Liver (tissue), 9 donors: ENCODE data around the gene ZNF664. TPM values are rescaled to one million over a fixed set of nuclear protein-coding genes. Genes with fewer than 3 reads are reported as not detected.

Experiments
- DNase-seq: peaks from one replicate; pipeline ENCODE4 v3.0.0-alpha.2; 2017; ENCODE audit warnings: low spot score
- H3K27ac ChIP-seq, 2 donors: one replicate each; pipeline ENCODE4 v1.7.0; 2013; ENCODE audit warnings: inconsistent platforms in 2 of 2, low read length in 2 of 2, control low read depth in 1 of 2, low read depth in 1 of 2, mild to moderate bottlenecking in 1 of 2
- H3K27me3 ChIP-seq, 4 donors: one replicate each; pipeline versions ENCODE4 v1.6.1 to v1.7.0; 2013; ENCODE audit warnings: low read length in 3 of 4, inconsistent platforms in 1 of 4, mild to moderate bottlenecking in 1 of 4, moderate library complexity in 1 of 4; ENCODE audit not compliant: control insufficient read depth in 4 of 4, insufficient read depth in 4 of 4
- H3K36me3 ChIP-seq, 4 donors: one replicate each; pipeline versions ENCODE4 v1.6.1 to v1.7.0; 2013; ENCODE audit warnings: low read length in 3 of 4, mild to moderate bottlenecking in 3 of 4, low read depth in 1 of 4, moderate library complexity in 1 of 4; ENCODE audit not compliant: control insufficient read depth in 4 of 4, insufficient read depth in 3 of 4
- H3K4me1 ChIP-seq, 4 donors: one replicate each; pipeline versions ENCODE4 v1.6.1 to v1.7.0; 2013; ENCODE audit warnings: low read length in 3 of 4, mild to moderate bottlenecking in 3 of 4, moderate library complexity in 1 of 4; ENCODE audit not compliant: control insufficient read depth in 4 of 4, insufficient read depth in 4 of 4
- H3K4me3 ChIP-seq, 3 donors: one replicate each; pipeline versions ENCODE4 v1.6.1 to v1.7.0; 2013; ENCODE audit warnings: low read length in 3 of 3, control low read depth in 1 of 3, low read depth in 1 of 3, mild to moderate bottlenecking in 1 of 3
- H3K9ac ChIP-seq, 2 donors: one replicate each; pipeline ENCODE4 v1.7.0; 2013; ENCODE audit warnings: low read length in 2 of 2, mild to moderate bottlenecking in 2 of 2, moderate library complexity in 2 of 2, control low read depth in 1 of 2, low read depth in 1 of 2
- H3K9me3 ChIP-seq, 4 donors: one replicate each; pipeline versions ENCODE4 v1.6.1 to v1.7.0; 2013; ENCODE audit warnings: low read length in 3 of 4; ENCODE audit not compliant: control insufficient read depth in 4 of 4
- EGR1 ChIP-seq, 2 donors: IDR thresholded peaks; 2 replicates each; pipeline ENCODE4 v1.6.1; 2016 to 2018; ENCODE audit warnings: antibody characterized with exemption in 2 of 2, low read depth in 2 of 2
- FOXA1 ChIP-seq: IDR thresholded peaks from 2 replicates; pipeline ENCODE4 v1.6.1; 2016; ENCODE audit warnings: antibody characterized with exemption
- FOXA2 ChIP-seq: IDR thresholded peaks from 2 replicates; pipeline ENCODE4 v1.6.1; 2016; ENCODE audit warnings: antibody characterized with exemption
- GABPA ChIP-seq, 2 donors: IDR thresholded peaks in 1 of 2; conservative IDR thresholded peaks in 1 of 2; 2 replicates each; pipeline ENCODE4 v1.6.1; 2016; ENCODE audit warnings: antibody characterized with exemption in 2 of 2, mild to moderate bottlenecking in 1 of 2, moderate library complexity in 1 of 2
- HNF4A ChIP-seq, 2 donors: conservative IDR thresholded peaks; 2 replicates each; pipeline ENCODE4 v1.6.1; 2016; ENCODE audit warnings: antibody characterized with exemption in 2 of 2, mild to moderate bottlenecking in 2 of 2
- HNF4G ChIP-seq: IDR thresholded peaks from 2 replicates; pipeline ENCODE4 v1.6.1; 2016; ENCODE audit warnings: antibody characterized with exemption
- JUND ChIP-seq, 2 donors: IDR thresholded peaks; 2 replicates each; pipeline ENCODE4 v1.6.1; 2016; ENCODE audit warnings: antibody characterized with exemption in 2 of 2
- NR2F2 ChIP-seq: IDR thresholded peaks from 2 replicates; pipeline ENCODE4 v1.6.1; 2016; ENCODE audit warnings: antibody characterized with exemption
- RAD21 ChIP-seq, 2 donors: IDR thresholded peaks; 2 replicates each; pipeline ENCODE4 v1.6.1; 2016; ENCODE audit warnings: antibody characterized with exemption in 2 of 2, mild to moderate bottlenecking in 2 of 2
- RXRA ChIP-seq, 2 donors: IDR thresholded peaks; 2 replicates each; pipeline ENCODE4 v1.6.1; 2017 to 2018; ENCODE audit warnings: antibody characterized with exemption in 2 of 2, mild to moderate bottlenecking in 1 of 2
- SP1 ChIP-seq: IDR thresholded peaks from 2 replicates; pipeline ENCODE4 v1.6.1; 2018; ENCODE audit warnings: antibody characterized with exemption, mild to moderate bottlenecking
- TAF1 ChIP-seq: conservative IDR thresholded peaks from 2 replicates; pipeline ENCODE4 v1.6.1; 2016; ENCODE audit warnings: antibody characterized with exemption, mild to moderate bottlenecking
- YY1 ChIP-seq: IDR thresholded peaks from 2 replicates; pipeline ENCODE4 v1.6.1; 2016; ENCODE audit warnings: antibody characterized with exemption, mild to moderate bottlenecking
- WGBS: extraction: QIAGEN DNeasy Blood & Tissue Kit; methylation state at CpG from one replicate; pipeline ENCODE4 v1.1.7; 2013; 5-methylcytosine and 5-hydroxymethylcytosine counted together
- polyA plus RNA-seq, 2 donors: library from polyadenylated mRNA; stranded (reverse) in 1 of 2; unstranded in 1 of 2; fragments of 200-250 nt in 1 of 2; fragments of >200 nt in 1 of 2; fragmentation: Nextera tagmentation in 1 of 2; extraction: Ambion mirVana in 1 of 2; gene quantifications; one replicate each; pipeline versions ENCODE4 v1.2.1 to v1.2.3, GENCODE V29; 2013 to 2015
- total RNA-seq, 2 donors: library from RNA; depleted of rRNA; stranded (reverse); fragments of >200 nt; gene quantifications; one replicate each; pipeline ENCODE4 v1.2.3, GENCODE V29; 2014
- TF ChIP-seq, protein P1 (sequence below): IDR thresholded peaks from 2 replicates; pipeline ENCODE4 v1.6.1; 2016; ENCODE audit warnings: antibody characterized with exemption
- TF ChIP-seq, protein P2 (sequence below): fragments of 150-350 bp; IDR thresholded peaks from 2 replicates; pipeline ENCODE4 v1.5.1; 2017; ENCODE audit warnings: improper control_type of control experiment, low read depth, low read length; ENCODE audit not compliant: missing input control
- TF ChIP-seq, protein P3 (sequence below): IDR thresholded peaks from 2 replicates; pipeline ENCODE4 v1.6.1; 2016; ENCODE audit warnings: antibody characterized with exemption, mild to moderate bottlenecking
- TF ChIP-seq, protein P4 (sequence below): IDR thresholded peaks from 2 replicates; pipeline ENCODE4 v1.6.1; 2016; ENCODE audit warnings: antibody characterized with exemption
- donor health status: healthy.
- donor health status: healthy.
- donor health status: healthy.
- donor health status: healthy.
- donor health status: healthy.

ZNF664 gene
- total and polyA plus RNA-seq, 4 donors: 7.2 to 40.3 (median 29.6) TPM

DNA sequence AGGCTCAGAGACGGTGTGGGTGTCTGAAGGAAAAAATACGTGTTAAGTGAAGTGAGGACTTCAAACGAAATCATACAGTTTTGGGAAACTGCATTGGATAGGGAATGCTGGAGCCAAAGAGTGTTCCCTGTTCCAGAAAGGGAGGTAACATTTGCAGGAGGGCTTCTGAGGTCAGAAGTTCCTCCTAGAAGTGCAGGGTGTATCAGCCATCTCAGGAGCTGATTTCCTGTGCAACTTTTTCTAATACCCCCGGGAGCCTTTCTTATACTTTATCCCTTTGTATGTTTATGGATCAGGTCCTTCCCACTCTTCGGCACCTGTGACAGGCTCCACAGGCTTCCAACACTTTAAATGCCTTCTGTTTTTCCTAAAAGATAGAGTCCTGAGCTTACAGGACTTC, 24.9 kb downstream of the ZNF664 start:
- TF ChIP-seq, protein P1, sequence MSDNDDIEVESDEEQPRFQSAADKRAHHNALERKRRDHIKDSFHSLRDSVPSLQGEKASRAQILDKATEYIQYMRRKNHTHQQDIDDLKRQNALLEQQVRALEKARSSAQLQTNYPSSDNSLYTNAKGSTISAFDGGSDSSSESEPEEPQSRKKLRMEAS: no peak
- TF ChIP-seq, protein P2, sequence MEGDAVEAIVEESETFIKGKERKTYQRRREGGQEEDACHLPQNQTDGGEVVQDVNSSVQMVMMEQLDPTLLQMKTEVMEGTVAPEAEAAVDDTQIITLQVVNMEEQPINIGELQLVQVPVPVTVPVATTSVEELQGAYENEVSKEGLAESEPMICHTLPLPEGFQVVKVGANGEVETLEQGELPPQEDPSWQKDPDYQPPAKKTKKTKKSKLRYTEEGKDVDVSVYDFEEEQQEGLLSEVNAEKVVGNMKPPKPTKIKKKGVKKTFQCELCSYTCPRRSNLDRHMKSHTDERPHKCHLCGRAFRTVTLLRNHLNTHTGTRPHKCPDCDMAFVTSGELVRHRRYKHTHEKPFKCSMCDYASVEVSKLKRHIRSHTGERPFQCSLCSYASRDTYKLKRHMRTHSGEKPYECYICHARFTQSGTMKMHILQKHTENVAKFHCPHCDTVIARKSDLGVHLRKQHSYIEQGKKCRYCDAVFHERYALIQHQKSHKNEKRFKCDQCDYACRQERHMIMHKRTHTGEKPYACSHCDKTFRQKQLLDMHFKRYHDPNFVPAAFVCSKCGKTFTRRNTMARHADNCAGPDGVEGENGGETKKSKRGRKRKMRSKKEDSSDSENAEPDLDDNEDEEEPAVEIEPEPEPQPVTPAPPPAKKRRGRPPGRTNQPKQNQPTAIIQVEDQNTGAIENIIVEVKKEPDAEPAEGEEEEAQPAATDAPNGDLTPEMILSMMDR: no peak
- TF ChIP-seq, protein P3, sequence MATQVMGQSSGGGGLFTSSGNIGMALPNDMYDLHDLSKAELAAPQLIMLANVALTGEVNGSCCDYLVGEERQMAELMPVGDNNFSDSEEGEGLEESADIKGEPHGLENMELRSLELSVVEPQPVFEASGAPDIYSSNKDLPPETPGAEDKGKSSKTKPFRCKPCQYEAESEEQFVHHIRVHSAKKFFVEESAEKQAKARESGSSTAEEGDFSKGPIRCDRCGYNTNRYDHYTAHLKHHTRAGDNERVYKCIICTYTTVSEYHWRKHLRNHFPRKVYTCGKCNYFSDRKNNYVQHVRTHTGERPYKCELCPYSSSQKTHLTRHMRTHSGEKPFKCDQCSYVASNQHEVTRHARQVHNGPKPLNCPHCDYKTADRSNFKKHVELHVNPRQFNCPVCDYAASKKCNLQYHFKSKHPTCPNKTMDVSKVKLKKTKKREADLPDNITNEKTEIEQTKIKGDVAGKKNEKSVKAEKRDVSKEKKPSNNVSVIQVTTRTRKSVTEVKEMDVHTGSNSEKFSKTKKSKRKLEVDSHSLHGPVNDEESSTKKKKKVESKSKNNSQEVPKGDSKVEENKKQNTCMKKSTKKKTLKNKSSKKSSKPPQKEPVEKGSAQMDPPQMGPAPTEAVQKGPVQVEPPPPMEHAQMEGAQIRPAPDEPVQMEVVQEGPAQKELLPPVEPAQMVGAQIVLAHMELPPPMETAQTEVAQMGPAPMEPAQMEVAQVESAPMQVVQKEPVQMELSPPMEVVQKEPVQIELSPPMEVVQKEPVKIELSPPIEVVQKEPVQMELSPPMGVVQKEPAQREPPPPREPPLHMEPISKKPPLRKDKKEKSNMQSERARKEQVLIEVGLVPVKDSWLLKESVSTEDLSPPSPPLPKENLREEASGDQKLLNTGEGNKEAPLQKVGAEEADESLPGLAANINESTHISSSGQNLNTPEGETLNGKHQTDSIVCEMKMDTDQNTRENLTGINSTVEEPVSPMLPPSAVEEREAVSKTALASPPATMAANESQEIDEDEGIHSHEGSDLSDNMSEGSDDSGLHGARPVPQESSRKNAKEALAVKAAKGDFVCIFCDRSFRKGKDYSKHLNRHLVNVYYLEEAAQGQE: no peak
- TF ChIP-seq NR2F2: no peak
- H3K4me1 ChIP-seq: no peaks in the 10 kb centered on the region
- WGBS: 90% methylated on average over 5 of the region's 5 CpGs

DNA sequence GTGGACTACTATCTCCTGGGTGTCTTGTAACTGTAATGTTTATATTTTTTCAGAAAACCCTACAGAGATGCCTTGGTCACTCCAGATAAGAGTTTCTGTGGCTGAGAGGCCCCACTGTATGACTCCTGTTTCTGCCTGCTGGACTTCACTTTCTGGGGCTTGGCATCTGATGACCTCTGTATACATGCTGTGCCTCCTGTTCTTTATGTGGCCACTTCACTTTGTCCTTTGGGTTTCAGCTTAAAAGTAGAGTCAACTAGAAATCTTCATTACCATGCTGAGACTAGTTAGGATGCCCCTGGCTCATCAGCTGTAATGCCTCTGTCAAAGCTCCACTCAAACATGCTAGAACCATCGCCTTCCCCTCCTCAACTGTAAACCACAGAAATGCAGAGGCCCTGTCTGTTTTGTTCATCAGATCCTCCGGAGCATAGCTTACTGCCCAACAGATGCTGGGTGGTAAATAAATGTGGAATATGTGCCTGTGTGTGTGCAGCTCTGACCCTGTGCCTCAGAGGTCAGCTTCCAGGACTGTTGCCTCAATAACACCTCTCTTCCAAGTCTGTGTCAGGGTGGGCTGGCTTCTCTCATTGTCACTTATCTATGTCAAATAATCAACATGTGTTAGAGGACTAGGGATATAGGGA, 25.5 kb downstream of the ZNF664 start:
- no peaks in the 10 kb centered on the region for H3K27me3 ChIP-seq
- WGBS: 84% methylated on average over 2 of the region's 2 CpGs
- no peak overlapping the region for H3K27ac ChIP-seq
- no peak for DNase-seq
- no peaks in the 10 kb centered on the region for H3K9me3 ChIP-seq
- H3K36me3 ChIP-seq: peaks cover 2 to 10% (median 6%) of the 10 kb centered on the region in 4 donors
- no peak for TF ChIP-seq SP1
- TF ChIP-seq, protein P1: no peak
- no peak for TF ChIP-seq JUND (IDR thresholded peaks at IDR 0.05)
- TF ChIP-seq, protein P2: no peak
- no peak for TF ChIP-seq HNF4G
- TF ChIP-seq, protein P4, sequence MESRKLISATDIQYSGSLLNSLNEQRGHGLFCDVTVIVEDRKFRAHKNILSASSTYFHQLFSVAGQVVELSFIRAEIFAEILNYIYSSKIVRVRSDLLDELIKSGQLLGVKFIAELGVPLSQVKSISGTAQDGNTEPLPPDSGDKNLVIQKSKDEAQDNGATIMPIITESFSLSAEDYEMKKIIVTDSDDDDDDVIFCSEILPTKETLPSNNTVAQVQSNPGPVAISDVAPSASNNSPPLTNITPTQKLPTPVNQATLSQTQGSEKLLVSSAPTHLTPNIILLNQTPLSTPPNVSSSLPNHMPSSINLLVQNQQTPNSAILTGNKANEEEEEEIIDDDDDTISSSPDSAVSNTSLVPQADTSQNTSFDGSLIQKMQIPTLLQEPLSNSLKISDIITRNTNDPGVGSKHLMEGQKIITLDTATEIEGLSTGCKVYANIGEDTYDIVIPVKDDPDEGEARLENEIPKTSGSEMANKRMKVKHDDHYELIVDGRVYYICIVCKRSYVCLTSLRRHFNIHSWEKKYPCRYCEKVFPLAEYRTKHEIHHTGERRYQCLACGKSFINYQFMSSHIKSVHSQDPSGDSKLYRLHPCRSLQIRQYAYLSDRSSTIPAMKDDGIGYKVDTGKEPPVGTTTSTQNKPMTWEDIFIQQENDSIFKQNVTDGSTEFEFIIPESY: no peak
- no peak for TF ChIP-seq EGR1 (IDR thresholded peaks at IDR 0.05; ENCODE audit: low read depth in 2 of 2)
- TF ChIP-seq, protein P3: no peak
- TF ChIP-seq FOXA1: no peak
- no peak for TF ChIP-seq FOXA2
- TF ChIP-seq GABPA (IDR thresholded peaks at IDR 0.05 in 1 of 2, conservative IDR thresholded peaks at IDR 0.05 in 1 of 2): no peak
- no peak for TF ChIP-seq HNF4A (conservative IDR thresholded peaks at IDR 0.05)
- TF ChIP-seq TAF1: no peak
- no peak for TF ChIP-seq RAD21 (IDR thresholded peaks at IDR 0.05)
- TF ChIP-seq NR2F2: no peak
- TF ChIP-seq RXRA (IDR thresholded peaks at IDR 0.05): no peak
- TF ChIP-seq YY1: no peak
- no peaks in the 10 kb centered on the region for H3K4me1 ChIP-seq
- H3K4me3 ChIP-seq: no peak overlapping the region
- no peak overlapping the region for H3K9ac ChIP-seq

More for the DNA sequence above, 24.9 kb downstream of the ZNF664 start:
- DNase-seq: no peak
- no peak overlapping the region for H3K27ac ChIP-seq
- H3K27me3 ChIP-seq: no peaks in the 10 kb centered on the region
- peaks cover 2 to 10% (median 7%) of the 10 kb centered on the region in 4 donors for H3K36me3 ChIP-seq
- no peak overlapping the region for H3K9ac ChIP-seq
- H3K4me3 ChIP-seq: no peak overlapping the region
- no peaks in the 10 kb centered on the region for H3K9me3 ChIP-seq
